OCI-M2 (cell line): Measurements from ENCODE around the gene DIDO1.

Experiments used
- DNase-seq: peaks from one replicate; lab custom pipeline; 2025; ENCODE audit not compliant: unreplicated experiment; lab: John Stamatoyannopoulos, UW

The DIDO1 gene

DNA sequence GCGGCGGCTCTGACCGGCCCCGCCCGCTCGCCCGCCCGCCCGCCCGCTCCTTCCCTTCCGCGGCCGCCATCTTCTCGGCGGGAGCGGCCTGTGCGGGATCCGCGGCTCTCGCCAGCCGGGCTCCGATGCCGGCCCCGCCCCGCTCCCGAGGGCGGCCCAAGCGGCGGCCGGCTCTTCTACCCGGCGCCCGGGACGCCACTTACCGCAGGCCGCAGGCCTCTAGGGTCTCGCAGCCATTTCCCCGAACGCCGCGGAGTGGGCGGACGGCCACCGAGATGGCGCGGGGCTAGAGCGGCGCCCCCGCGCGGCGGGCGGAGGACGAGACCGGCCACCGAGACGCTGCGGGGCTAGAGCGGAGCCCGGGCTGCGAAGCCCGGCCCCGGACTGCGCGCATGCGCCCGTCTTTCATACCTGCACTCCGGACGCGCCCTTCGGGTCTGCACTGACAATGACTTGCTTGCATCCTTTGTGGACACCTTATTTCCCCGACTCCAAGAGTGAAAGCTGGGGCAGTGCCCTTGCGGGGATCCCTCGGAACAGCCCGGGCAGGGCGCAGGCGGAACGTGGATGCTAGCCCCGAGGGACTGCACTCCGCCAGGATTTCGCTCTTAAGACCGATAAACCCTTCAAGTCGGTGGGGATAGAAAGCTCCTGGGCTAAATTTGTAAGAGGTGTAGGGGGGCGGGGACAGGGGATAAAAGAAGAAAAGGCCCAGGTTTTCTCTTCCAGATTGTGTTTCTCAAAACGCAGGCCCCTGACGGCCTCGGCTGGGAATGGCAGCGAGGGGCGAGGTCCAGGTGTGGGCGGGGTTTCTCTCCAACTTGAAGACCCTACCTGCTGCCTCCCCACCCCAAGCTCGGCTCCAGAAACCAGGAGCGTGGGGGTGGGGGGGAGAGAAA lies at the start of gene DIDO1:
DIDO1 (minus strand) TSS at position 277 of the 899 bp plus-strand sequence.
- peak; percentile 64 for DNase-seq

DNA sequence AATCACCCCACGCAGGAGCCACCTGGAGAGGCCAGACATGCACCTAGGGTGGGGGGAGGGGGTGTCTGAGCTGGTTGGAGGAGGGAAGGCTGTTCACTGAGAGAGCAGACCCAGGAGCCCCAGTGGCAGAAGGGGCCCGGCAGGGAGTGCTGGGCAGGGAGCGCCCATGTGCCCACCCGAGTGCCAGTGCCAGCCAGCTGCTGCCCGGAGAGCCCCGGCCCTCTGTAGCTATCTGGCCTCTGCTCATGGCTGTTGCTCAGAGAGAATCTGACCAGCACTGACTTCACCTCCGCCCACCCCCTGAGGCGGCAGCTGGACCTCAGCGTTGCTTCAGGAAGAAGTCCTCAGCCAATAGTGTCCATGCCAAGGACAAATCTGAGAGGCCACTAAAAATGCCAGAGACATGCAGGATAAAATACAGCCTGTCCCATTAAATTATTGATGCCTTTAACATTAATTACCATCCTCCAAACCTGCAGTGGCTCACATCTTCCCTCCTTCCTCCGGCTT lies 49.0 kb upstream of the DIDO1 start:
- no peak for DNase-seq

DNA sequence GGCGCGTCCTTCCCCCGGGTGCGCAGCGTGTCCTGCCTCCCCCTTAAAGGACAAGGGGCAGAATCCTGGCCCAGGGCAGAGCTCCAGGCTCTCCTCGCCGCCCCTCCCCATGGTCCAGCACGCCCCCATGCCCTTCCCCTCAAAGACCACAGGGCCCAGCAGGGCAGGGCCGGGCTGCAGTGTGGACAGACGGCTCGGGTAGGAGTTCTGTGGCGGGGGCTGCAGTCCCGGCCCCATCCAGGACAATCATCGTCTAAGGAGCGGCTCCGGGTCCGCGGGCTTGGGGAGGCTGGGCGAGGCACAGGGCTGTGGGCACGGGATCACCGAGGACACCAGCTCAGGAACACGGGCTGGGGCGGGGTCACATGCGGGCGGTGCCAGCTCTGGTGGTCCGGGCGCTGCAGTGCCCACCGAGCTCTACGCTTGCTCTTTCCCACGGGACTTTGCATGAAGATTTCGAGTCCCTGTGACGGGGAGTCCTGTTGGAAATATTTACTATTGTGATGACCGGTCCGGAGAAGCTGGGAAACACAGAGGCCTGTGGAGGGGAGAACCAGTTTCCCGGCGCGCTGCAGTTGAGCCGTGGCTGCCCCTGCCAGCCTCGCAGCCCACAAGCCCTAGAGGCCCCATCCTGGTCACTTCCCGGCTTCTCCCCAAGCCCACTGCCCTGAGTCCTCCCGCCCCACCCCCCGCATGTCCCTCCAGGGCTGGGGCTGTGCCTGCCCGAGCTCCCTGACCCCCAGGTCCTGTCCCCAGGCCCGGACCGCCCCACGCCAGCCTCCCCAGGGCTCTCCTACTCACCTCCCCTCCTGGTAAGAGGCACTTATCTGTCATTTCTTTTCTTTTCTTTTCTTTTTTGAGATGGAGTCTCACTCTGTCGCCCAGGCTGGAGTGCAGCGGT lies 46.8 kb upstream of the DIDO1 start:
- DNase-seq = no peak

DNA sequence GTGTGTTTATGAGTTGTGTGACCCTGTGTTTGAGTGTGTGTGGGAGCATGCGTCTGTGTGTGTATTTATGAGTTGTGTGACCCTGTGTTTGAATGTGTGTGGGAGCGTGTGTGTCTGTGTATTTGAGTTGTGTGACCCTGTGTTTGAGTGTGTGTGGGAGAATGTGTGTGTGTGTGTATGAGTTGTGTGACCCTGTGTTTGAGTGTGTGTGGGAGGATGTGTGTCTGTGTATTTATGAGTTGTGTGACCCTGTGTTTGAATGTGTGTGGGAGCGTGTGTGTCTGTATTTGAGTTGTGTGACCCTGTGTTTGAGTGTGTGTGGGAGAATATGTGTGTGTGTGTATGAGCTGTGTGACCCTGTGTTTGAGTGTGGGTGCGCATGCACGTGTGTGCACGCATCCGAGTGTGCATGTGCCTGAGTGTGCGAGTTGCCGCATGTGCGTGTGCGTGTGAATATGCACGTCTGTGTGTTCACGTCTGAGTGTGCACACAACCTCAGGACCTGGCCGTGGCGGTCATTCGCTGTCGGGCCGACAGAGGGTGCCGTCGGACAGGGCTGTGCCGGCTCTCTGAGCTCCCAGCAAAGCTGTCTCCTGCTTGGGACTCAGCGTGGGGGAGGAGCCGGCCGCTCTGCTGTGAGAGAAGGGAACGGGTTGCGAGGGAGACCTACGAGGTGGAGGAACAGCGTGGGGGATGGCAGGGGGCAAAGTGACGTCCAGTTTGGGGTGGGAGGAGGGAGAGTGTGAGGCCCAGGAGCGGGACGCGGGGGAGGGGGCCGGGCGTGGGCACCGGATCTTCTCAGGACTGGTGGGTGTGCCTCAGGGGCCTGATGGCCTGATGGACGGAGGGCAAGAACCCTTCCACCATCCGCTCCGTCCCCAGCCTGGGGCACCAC lies 45.9 kb upstream of the DIDO1 start:
- peak; percentile 29 for DNase-seq

DNA sequence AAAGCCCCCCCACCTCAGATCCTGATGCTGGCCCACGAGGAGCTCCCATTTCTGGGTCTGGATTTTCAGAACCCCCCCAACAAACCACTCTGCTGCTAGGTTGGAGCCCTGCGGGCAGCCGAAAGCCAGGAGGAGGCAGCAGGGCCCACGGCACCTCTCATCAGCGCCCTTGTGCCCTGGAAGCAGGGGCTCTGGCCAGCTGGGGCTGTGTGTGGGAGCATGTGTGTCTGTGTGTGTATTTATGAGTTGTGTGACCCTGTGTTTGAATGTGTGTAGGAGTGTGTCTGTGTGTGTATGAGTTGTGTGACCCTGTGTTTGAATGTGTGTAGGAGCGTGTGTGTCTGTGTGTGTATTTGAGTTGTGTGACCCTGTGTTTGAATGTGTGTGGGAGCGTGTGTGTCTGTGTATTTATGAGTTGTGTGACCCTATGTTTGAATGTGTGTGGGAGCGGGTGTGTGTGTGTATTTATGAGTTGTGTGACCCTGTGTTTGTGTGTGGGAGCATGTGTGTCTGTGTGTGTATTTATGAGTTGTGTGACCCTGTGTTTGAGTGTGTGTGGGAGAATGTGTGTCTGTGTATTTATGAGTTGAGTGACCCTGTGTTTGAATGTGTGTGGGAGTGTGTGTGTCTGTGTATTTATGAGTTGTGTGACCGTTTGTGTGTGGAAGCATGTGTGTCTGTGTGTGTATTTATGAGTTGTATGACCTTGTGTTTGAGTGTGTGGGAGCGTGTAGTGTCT lies 45.1 kb upstream of the DIDO1 start:
- DNase-seq = no peak

DNA sequence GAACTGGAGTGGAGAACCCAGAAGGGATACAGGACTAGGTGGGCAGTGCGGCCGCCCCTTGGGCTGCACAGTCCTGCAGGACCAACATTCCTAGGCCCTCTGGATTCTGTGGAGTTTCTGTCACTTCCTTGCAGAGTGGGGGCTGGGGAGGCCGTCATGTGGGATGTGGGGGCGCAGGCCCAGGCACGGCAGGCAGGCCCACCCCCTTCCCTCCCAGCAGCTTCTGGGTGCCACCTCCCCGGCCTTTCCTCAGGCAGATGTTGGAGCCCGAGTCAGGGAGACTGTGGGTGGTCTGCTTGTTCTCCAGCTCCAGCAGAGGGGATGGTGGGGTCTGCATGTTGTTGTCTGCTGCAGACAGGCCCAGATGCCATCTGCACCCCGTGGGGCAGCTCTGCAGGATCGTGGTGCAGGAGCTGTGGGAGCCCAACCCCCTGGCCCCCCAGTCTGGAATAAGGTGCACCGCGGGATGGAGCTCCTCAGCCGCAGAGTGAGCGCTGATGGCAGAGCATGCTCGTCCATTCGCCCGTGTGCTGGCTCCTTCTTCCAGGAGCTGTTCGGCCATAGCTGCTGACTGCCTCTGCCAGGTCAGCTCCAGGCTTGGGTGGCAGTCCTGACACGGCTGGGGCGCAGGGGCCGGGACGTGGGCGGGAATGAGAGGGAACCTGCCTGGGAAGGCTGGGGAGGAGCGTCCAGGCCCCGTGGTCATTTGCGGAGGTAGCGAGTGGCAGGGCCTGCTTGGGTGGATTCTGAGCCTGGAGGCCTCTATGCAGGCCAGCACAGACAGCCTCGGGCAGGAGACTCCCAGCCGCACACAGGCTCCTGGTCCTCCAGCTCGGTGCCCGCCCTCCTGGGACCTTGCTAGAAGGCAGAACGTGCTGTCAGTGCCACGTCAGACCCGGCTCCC lies 44.3 kb upstream of the DIDO1 start:
- no peak for DNase-seq

DNA sequence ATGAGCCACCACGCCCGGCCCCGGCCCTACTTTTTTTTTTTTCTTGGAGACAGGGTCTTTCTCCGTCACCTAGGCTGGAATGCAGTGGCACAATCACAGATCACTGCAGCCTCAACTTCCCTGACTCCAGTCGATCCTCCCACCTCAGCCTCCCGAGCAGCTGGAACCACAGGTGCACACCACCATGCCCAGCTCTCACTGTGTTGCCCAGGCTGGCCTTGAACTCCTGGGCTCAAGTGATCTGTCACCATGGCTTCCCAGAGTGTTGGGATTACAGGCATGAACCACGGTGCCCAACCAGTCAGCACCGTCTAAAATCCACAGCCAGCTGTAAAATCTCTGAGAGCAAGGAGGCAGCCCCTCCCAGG lies 43.6 kb upstream of the DIDO1 start:
- DNase-seq = no peak

DNA sequence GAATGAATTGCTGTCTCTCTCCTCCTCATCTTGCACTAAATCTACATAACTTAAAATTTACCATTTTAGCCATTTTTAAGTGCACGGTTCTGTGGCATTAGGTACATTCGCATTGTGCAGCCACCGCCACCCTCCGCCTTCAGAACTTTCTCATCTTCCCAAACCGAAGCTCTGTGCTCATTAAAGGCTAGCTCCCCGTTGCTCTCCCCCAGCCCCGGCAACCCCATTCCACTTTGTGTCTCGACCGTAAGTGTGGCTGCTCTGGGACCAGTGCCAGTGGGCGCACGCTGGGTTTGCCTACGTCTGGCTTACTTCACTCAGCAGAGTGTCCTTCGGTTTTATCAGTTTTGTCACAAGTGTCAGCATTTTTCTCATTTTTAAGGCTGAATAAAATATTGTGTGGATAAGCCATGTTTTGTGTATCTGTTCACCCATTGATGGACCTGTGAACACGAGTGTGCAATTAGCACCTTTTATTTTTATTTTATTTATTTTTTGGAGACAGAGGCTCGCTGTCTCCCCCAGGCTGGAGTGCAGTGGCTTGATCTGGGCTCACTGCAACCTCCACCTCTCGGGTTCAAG lies 43.0 kb upstream of the DIDO1 start:
- no peak for DNase-seq

DNA sequence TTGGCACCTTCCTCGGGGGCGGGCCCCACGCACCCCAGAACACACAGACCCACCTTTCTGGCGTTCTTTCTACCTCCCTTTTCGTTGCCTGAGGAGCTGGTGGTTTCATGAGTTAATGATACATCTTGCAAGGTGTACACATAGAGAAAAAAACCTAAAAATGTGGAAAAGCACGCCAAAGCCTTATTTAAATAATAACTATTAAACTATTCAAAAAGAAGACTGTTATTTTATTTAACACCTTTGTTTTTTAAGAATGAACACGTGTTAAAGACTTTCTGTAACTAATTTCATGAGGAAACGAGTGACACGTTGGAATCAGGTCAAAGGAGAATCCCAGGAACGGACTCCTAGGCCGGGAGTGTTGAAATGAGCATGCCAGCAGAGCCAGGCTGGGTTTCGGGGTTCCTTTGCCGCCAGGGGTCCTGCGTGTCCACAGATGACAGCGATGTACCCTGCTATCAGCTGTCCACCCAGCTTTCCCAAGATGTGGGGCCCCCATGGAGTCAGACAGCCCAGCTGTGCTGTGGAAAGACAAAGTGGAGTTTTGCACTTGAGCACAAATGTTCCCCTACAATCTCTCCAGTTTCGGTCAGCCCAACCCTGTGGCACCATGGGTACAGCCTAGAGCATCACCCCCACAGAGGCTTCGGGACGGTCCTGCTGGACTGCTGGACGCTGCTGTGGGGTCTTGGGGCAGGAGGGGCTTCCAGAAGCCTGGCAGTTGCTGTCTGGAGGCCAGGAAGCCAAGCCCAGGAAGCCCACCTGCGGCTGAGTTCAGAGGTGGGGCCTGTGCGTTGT lies 42.3 kb upstream of the DIDO1 start:
- no peak for DNase-seq

DNA sequence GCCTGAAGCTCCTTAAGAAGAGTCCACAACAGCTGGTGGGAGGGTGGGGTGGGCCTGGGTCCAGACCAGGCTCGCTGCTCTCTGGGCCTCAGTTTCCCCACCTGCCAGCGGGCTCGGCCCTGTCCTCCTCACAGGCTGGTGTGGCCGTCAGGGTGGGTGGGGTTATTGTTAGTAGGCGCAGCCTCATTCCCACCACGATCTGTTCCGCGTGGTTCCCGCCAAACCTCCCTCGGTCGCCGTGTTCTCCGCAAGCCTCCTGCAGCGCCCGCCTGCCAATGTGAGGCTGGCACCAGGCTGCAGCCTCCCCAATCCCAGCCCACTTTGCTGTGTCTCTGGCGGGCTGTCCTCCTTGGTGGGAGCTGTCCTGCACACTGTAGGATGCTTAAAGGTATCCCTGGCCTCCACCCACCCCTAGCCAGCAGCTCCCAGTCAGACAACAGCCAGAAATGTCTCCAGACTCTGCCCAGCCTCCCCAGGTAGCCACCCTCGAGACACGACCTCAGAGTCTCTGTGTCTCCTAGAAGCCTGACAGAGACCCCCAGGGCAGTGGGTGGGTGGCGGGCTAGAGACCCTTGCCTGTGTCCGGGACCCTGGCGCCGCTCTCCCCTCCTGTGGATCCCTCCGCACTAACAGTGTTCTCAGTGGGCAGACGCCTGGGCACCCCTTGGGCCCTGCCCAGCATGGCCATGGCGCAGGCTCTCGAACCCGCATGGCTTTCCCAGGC lies 41.5 kb upstream of the DIDO1 start:
- DNase-seq = no peak

DNA sequence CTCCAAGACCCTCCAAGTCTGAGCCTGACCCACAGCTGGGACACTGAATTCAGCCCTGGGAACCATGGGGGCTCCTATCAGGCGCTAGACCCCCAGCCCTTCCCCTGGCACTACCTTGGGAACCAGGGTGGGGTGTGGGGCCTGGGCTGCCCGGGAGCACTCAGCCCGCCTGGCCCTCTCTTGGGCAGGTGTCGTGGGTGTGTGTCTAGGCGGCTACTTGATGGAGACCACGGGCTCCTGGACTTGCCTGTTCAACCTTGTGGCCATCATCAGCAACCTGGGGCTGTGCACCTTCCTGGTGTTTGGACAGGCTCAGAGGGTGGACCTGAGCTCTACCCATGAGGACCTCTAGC lies 40.8 kb upstream of the DIDO1 start:
- DNase-seq = no peak

DNA sequence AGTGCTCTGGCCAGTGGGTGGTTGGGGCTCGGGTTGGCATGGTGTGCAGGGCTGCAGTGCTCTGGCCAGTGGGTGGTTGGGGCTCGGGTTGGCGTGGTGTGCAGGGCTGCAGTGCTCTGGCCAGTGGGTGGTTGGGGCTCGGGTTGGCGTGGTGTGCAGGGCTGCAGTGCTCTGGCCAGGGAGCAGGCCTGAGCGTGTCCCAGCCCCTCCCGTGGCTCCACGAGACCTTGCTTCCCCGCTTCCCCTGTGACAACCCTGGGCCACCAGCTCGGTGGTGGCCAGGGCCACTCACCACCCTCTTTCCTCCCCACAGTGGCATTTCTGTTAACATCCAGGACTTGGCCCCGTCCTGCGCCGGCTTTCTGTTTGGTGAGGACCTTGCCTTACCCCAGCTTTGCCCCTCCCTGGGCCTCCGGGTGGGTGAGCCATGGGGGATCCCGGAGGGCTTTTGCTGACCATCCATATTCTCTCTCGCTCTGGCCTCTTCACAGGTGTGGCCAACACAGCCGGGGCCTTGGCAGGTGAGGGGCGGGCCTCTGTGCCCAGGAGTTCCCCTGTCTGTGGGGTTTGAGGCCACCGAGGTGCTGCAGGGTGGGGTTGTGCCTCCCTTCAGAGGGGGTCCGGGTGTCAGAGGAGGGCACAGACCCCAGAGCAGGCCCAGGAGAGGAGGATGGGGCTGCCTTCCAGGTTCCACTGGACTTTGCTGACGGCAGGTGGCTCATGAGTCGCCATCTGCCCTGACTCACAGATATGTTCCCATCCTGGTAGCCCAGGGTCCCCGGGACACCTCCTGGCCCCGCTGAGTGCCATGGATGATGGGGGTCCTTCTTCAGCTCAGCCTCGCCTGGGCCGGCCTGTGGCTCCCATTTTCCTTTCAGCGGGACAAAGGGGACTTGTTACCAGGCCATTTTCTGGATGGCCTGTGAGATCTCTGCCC lies 40.2 kb upstream of the DIDO1 start:
- no peak for DNase-seq

DNA sequence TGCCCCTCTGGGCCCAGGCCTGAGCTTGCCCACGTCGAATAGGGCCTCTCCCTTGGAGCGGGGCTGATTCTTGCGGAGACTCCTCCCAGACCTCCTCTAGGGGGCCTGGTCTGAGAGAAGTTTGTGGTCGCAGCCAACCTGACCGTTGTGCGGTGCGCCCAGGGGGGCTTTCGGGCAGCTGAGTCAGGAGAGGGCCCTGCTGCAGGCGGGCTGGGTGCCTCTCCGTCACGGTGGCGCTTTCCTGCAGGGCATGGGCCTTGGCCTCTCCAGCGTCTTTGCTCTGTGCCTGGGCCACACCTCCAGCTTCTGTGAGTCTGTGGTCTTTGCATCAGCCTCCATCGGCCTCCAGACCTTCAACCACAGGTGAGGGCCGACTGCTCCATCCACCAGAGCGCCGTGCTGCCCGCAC lies 39.1 kb upstream of the DIDO1 start:
- DNase-seq = no peak

DNA sequence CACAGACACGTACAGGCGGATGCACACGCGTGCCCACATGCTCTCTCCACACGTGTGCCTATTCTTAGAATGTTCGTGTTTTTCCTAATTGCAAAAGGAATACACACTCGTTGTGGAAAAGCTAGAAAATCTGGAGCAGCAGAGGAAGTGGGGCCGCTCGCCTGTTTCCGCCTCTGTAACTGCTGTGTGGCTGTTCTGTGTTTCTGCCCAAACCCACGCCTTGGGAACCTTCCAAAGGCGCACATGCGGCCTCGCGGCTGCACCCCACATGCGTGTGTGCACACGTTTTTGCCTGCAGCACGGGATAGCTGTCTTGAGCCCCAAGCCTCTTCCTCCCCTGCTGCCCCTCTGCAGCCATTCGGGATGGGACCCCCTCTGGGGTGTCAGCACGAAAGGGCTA lies 38.4 kb upstream of the DIDO1 start:
- DNase-seq = no peak

DNA sequence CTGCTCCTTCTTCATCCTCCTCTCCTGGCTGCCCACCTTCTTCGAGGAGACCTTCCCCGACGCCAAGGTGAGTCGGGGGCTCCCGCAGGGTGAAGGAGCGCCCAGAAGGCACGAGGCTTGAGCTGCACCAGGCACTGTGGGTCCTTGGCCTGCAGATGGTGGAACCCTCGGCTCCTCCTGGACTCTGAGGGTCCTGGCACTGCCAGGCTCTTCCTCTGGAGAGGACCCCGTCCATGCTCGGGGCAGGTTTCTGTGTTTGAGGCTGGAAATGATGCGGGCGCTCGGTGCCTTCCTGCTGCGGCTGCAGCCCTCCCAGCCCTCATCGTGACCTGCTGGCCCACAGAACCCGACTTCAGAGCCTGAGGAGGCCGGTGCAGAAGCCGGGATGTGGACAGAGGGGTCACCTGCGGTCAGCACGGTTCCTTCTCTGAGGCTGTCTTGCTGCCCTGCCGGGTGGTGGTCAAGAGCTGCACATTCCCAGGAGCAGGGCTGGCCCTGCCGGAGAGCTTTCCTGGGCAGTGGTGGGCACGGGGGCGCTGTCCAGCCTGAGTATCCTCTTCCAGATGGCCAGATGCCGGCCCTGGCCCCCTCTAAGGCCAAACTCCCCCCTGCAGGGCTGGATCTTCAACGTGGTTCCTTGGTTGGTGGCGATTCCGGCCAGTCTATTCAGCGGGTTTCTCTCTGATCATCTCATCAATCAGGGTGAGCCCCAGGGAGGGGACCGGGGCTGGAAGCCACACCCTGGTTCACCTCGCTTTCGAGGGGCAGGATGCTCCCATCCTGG lies 37.5 kb upstream of the DIDO1 start:
- no peak for DNase-seq
